H1 (cell line): ENCODE measurements around the gene SLC10A6.

Source experiments
- CREB1 ChIP-seq: IDR thresholded peaks from 2 replicates; pipeline ENCODE4 v1.6.1; 2012; ENCODE audit warnings: inconsistent platforms
- PHF8 ChIP-seq: fragments of 200-600 bp; sonication (generic); conservative IDR thresholded peaks from 2 replicates; pipeline ENCODE4 v1.7.1; 2012; ENCODE audit warnings: low read depth, mild to moderate bottlenecking, inconsistent platforms, low read length, moderate library complexity
- ZNF274 ChIP-seq: IDR thresholded peaks from 2 replicates; pipeline ENCODE4 v1.7.0; 2012; ENCODE audit warnings: low read length, borderline replicate concordance; ENCODE audit errors: extremely low read depth

GRCh38 chr4:86892636-86892960 is 43.4 kb upstream of the SLC10A6 start:
- TF ChIP-seq CREB1 (no peak), PHF8 (no peak), ZNF274 (no peak)
